Kidney glomerular epithelial cell (primary cell): Measurements from ENCODE around the gene PAK1.

Experiments
- DNase-seq: peaks from one replicate; lab custom pipeline; 2025; lab: John Stamatoyannopoulos, UW

Gene PAK1

GRCh38 chr11:77436506-77436905, 37.4 kb downstream of the PAK1 start:
- DNase-seq, result no peak

- DNase-seq, result no peak
Observed at GRCh38 chr11:77435972-77436371, 37.9 kb downstream of the PAK1 start.

- no peak for DNase-seq
Observed at GRCh38 chr11:77431813-77432212, 42.1 kb downstream of the PAK1 start.

- DNase-seq, result no peak
Observed at GRCh38 chr11:77428598-77428997, 45.3 kb downstream of the PAK1 start.

- DNase-seq, result no peak
Observed at GRCh38 chr11:77425346-77425745, 48.5 kb downstream of the PAK1 start.

- no peak for DNase-seq
Observed at GRCh38 chr11:77424644-77425043, 49.2 kb downstream of the PAK1 start.

- DNase-seq, result no peak
Observed at GRCh38 chr11:77423624-77424023, 50.3 kb downstream of the PAK1 start.

- DNase-seq, result no peak
Observed at GRCh38 chr11:77422687-77423086, 51.2 kb downstream of the PAK1 start.

- DNase-seq, result no peak
Observed at GRCh38 chr11:77421041-77421723, 52.7 kb downstream of the PAK1 start.

- peak; percentile 6 for DNase-seq
Observed at GRCh38 chr11:77418971-77419597, 54.8 kb downstream of the PAK1 start.

GRCh38 chr11:77418155-77418970, 55.5 kb downstream of the PAK1 start:
- no peak for DNase-seq

GRCh38 chr11:77416357-77416756, 57.5 kb downstream of the PAK1 start:
- DNase-seq, result no peak

GRCh38 chr11:77413850-77414460, 59.9 kb downstream of the PAK1 start:
- DNase-seq, result no peak

GRCh38 chr11:77412814-77413213, 61.1 kb downstream of the PAK1 start:
- DNase-seq, result no peak

- peak; percentile 63 for DNase-seq
Observed at GRCh38 chr11:77411717-77412441, 62.0 kb downstream of the PAK1 start.

GRCh38 chr11:77411137-77411707, 62.7 kb downstream of the PAK1 start:
- DNase-seq, result no peak

- DNase-seq, result no peak
Observed at GRCh38 chr11:77410076-77410827, 63.6 kb downstream of the PAK1 start.

- no peak for DNase-seq
Observed at GRCh38 chr11:77409046-77409445, 64.8 kb downstream of the PAK1 start.

GRCh38 chr11:77407613-77408012, 66.3 kb downstream of the PAK1 start:
- peak; percentile 64 for DNase-seq

- no peak for DNase-seq
Observed at GRCh38 chr11:77406396-77406795, 67.5 kb downstream of the PAK1 start.

GRCh38 chr11:77403211-77403610, 70.7 kb downstream of the PAK1 start:
- no peak for DNase-seq
